ENCODE data around the gene CDCP1. TPM values are rescaled to one million over a fixed set of nuclear protein-coding genes. Genes with fewer than 3 reads are reported as not detected.

The CDCP1 gene
- total RNA-seq, 1 donor = 7.6 TPM

DNA sequence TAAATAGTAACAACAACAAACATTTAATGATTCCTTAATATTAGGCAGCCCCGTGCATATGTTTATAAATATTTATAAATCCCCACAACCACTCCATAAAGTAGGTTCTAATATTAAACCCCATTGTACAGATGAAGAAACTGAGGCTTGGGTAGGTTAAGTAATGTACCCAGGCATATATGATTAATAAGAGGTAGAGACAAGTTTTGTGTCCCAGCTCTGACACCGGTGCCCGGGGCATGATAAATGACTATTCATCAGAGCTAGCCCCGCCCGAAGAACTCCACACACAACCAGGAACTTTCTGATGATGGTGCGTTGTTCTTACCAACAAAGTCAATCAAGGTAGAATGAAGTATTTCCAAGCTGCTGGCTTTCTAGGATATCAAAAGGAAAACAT is 19.4 kb downstream of the CDCP1 start:
- no peaks in the 10 kb centered on the region for H3K27me3 ChIP-seq (ENCODE audit: insufficient read depth, low read length)
- DNase-seq (ENCODE audit: insufficient read length, low spot score, missing footprints) = no peak
- no peaks in the 10 kb centered on the region for H4K20me1 ChIP-seq (ENCODE audit: insufficient read depth, low read length)
- H3K4me3 ChIP-seq (ENCODE audit: insufficient read depth, low read length) = no peak overlapping the region
- no peak overlapping the region for H3K27ac ChIP-seq (ENCODE audit: low read depth, low read length)
- peaks cover 34% of the 10 kb centered on the region for H3K79me2 ChIP-seq (ENCODE audit: insufficient read depth, low read length)
- H3K4me2 ChIP-seq (ENCODE audit: insufficient read depth, low read length) = no peak overlapping the region
- no peak for TF ChIP-seq CTCF (IDR thresholded peaks at IDR 0.05; ENCODE audit: extremely low read depth, low read depth, low read length)
- peaks cover 58% of the 10 kb centered on the region for H3K4me1 ChIP-seq (ENCODE audit: insufficient read depth, low read length)
- no peaks in the 10 kb centered on the region for H3K36me3 ChIP-seq (ENCODE audit: insufficient read depth, low read length)
- no peaks in the 10 kb centered on the region for H3K9me3 ChIP-seq (ENCODE audit: low read depth, low read length)
- H2AFZ ChIP-seq (ENCODE audit: low read length) = no peak overlapping the region

- H3K9me3 ChIP-seq (ENCODE audit: low read depth, low read length) = no peaks in the 10 kb centered on the region
Measured at GRCh38 chr3:45125550-45126026, 20.6 kb downstream of the CDCP1 start.

GRCh38 chr3:45124956-45125355 is 21.2 kb downstream of the CDCP1 start:
- Histone ChIP-seq H3K4me3 (ENCODE audit: insufficient read depth, low read length) (no peak overlapping the region), H4K20me1 (ENCODE audit: insufficient read depth, low read length) (no peaks in the 10 kb centered on the region), H3K4me2 (ENCODE audit: insufficient read depth, low read length) (peak overlapping the region; percentile 42), H2AFZ (ENCODE audit: low read length) (no peak overlapping the region), H3K27ac (ENCODE audit: low read depth, low read length) (peak overlapping the region; percentile 88), H3K36me3 (ENCODE audit: insufficient read depth, low read length) (no peaks in the 10 kb centered on the region), H3K4me1 (ENCODE audit: insufficient read depth, low read length) (peaks cover 41% of the 10 kb centered on the region), H3K9me3 (ENCODE audit: low read depth, low read length) (no peaks in the 10 kb centered on the region), H3K79me2 (ENCODE audit: insufficient read depth, low read length) (peaks cover 34% of the 10 kb centered on the region), H3K27me3 (ENCODE audit: insufficient read depth, low read length) (no peaks in the 10 kb centered on the region)
- no peak for TF ChIP-seq CTCF (IDR thresholded peaks at IDR 0.05; ENCODE audit: extremely low read depth, low read depth, low read length)
- no peak for DNase-seq (ENCODE audit: insufficient read length, low spot score, missing footprints)

More at GRCh38 chr3:45125550-45126026, 20.6 kb downstream of the CDCP1 start:
- Histone ChIP-seq H3K36me3 (ENCODE audit: insufficient read depth, low read length) (no peaks in the 10 kb centered on the region), H4K20me1 (ENCODE audit: insufficient read depth, low read length) (no peaks in the 10 kb centered on the region), H3K4me1 (ENCODE audit: insufficient read depth, low read length) (peaks cover 47% of the 10 kb centered on the region), H3K4me3 (ENCODE audit: insufficient read depth, low read length) (no peak overlapping the region), H3K27ac (ENCODE audit: low read depth, low read length) (peak overlapping the region; percentile 88), H3K27me3 (ENCODE audit: insufficient read depth, low read length) (no peaks in the 10 kb centered on the region), H2AFZ (ENCODE audit: low read length) (no peak overlapping the region), H3K4me2 (ENCODE audit: insufficient read depth, low read length) (no peak overlapping the region), H3K79me2 (ENCODE audit: insufficient read depth, low read length) (peaks cover 36% of the 10 kb centered on the region)
- no peak for DNase-seq (ENCODE audit: insufficient read length, low spot score, missing footprints)
- no peak for TF ChIP-seq CTCF (IDR thresholded peaks at IDR 0.05; ENCODE audit: extremely low read depth, low read depth, low read length)

GRCh38 chr3:45124352-45124751 is 21.8 kb downstream of the CDCP1 start:
- H3K4me2 ChIP-seq (ENCODE audit: insufficient read depth, low read length) = peak overlapping the region; percentile 42
- no peak for TF ChIP-seq CTCF (IDR thresholded peaks at IDR 0.05; ENCODE audit: extremely low read depth, low read depth, low read length)
- peak overlapping the region; percentile 88 for H3K27ac ChIP-seq (ENCODE audit: low read depth, low read length)

More at GRCh38 chr3:45124352-45124751, 21.8 kb downstream of the CDCP1 start:
- Histone ChIP-seq H3K9me3 (ENCODE audit: low read depth, low read length) (no peaks in the 10 kb centered on the region), H3K4me3 (ENCODE audit: insufficient read depth, low read length) (no peak overlapping the region), H3K27me3 (ENCODE audit: insufficient read depth, low read length) (no peaks in the 10 kb centered on the region), H3K4me1 (ENCODE audit: insufficient read depth, low read length) (peaks cover 39% of the 10 kb centered on the region), H2AFZ (ENCODE audit: low read length) (no peak overlapping the region), H3K36me3 (ENCODE audit: insufficient read depth, low read length) (no peaks in the 10 kb centered on the region), H3K79me2 (ENCODE audit: insufficient read depth, low read length) (peaks cover 28% of the 10 kb centered on the region), H4K20me1 (ENCODE audit: insufficient read depth, low read length) (no peaks in the 10 kb centered on the region)
- peak; percentile 78 for DNase-seq (ENCODE audit: insufficient read length, low spot score, missing footprints)

All from osteoblast (primary cell).